WTC11 (cell line): ENCODE data around the gene INPP5F. TPM values are rescaled to one million over a fixed set of nuclear protein-coding genes. Genes with fewer than 3 reads are reported as not detected.
A peak's percentile ranks its signal among the peaks of the same experiment; 100 is the strongest.

Experiments used
- ATAC-seq: fragments of 200-7000 bp; cut with Tn5 transposase; 2 replicates; pipeline ENCODE4 v1.10.0; 2021; ENCODE audit warnings: mild to moderate bottlenecking, moderate library complexity
- CTCF ChIA-PET: fragments of 300-600 bp; sonication (Branson Sonifier 250); formaldehyde crosslinking; loops from one replicate; lab custom pipeline; 2021; ENCODE audit warnings: antibody characterized with exemption; lab: Charles Lee
- POLR2A ChIA-PET: fragments of 350-600 bp; sonication (Branson Sonifier 250); formaldehyde crosslinking; loops from one replicate; lab custom pipeline; 2021; ENCODE audit warnings: antibody characterized with exemption; lab: Charles Lee
- DNase-seq: peaks from one replicate; pipeline ENCODE4 v3.0.0; 2021; ENCODE audit warnings: low spot score
- H3K27ac Mint-ChIP-seq: 2 replicates; pipeline ENCODE4 v1.8.0; 2021; ENCODE audit warnings: mixed read lengths
- H3K27me3 Mint-ChIP-seq: 2 replicates; pipeline ENCODE4 v1.8.0; 2021; ENCODE audit warnings: low read depth, mild to moderate bottlenecking, moderate library complexity, mixed read lengths
- H3K36me3 Mint-ChIP-seq: 2 replicates; pipeline ENCODE4 v1.8.0; 2021; ENCODE audit warnings: mixed read lengths
- H3K4me1 Mint-ChIP-seq: 2 replicates; pipeline ENCODE4 v1.8.0; 2022; ENCODE audit warnings: mixed read lengths
- H3K4me3 Mint-ChIP-seq: 2 replicates; pipeline ENCODE4 v1.8.0; 2021; ENCODE audit warnings: mild to moderate bottlenecking, moderate library complexity, mixed read lengths
- H3K9me3 Mint-ChIP-seq: 2 replicates; pipeline ENCODE4 v1.8.0; 2021; ENCODE audit warnings: mixed read lengths
- ATF1 ChIP-seq: sonication (generic); formaldehyde crosslinking; IDR thresholded peaks from 2 replicates; pipeline ENCODE4 v1.8.1; 2023; ENCODE audit warnings: mild to moderate bottlenecking, moderate library complexity, missing genetic modification reagents
- CREB1 ChIP-seq: sonication (generic); formaldehyde crosslinking; IDR thresholded peaks from 2 replicates; pipeline ENCODE4 v1.8.0; 2023; ENCODE audit warnings: mild to moderate bottlenecking, missing genetic modification reagents
- CREM ChIP-seq: sonication (generic); formaldehyde crosslinking; IDR thresholded peaks from 2 replicates; pipeline ENCODE4 v1.8.1; 2022; ENCODE audit warnings: mild to moderate bottlenecking, missing genetic modification reagents, moderate library complexity
- EMX1 ChIP-seq: fragments of 250-450 bp; sonication (Bioruptor Pico); IDR thresholded peaks from 2 replicates; pipeline ENCODE4 v1.8.0; 2021; ENCODE audit warnings: mild to moderate bottlenecking
- ETV6 ChIP-seq: sonication (generic); formaldehyde crosslinking; IDR thresholded peaks from 2 replicates; pipeline ENCODE4 v1.8.1; 2022; ENCODE audit warnings: mild to moderate bottlenecking, missing genetic modification reagents
- HMGXB4 ChIP-seq: sonication (generic); formaldehyde crosslinking; IDR thresholded peaks from 2 replicates; pipeline ENCODE4 v1.8.1; 2023; ENCODE audit warnings: mild to moderate bottlenecking, moderate library complexity, missing genetic modification reagents
- NR1H2 ChIP-seq: sonication (generic); formaldehyde crosslinking; IDR thresholded peaks from 2 replicates; pipeline ENCODE4 v1.9.0; 2021; ENCODE audit warnings: mild to moderate bottlenecking, moderate library complexity, missing genetic modification reagents
- OVOL2 ChIP-seq: fragments of 250-450 bp; sonication (Bioruptor Pico); IDR thresholded peaks from 2 replicates; pipeline ENCODE4 v1.9.0; 2021; ENCODE audit warnings: mild to moderate bottlenecking, borderline replicate concordance
- RORB ChIP-seq: fragments of 250-450 bp; sonication (Bioruptor Pico); IDR thresholded peaks from 2 replicates; pipeline ENCODE4 v1.9.0; 2021; ENCODE audit warnings: mild to moderate bottlenecking
- ZBTB43 ChIP-seq: sonication (generic); formaldehyde crosslinking; IDR thresholded peaks from 2 replicates; pipeline ENCODE4 v1.8.1; 2023; ENCODE audit warnings: mild to moderate bottlenecking, missing genetic modification reagents
- ZNF121 ChIP-seq: sonication (generic); formaldehyde crosslinking; IDR thresholded peaks from 2 replicates; pipeline ENCODE4 v1.8.0; 2023; ENCODE audit warnings: missing genetic modification reagents
- total RNA-seq: library from RNA; stranded (reverse); gene quantifications from 3 replicates; pipeline ENCODE4 v1.2.3, GENCODE V29; 2021
- TF ChIP-seq, protein P1 (sequence below): sonication (generic); formaldehyde crosslinking; IDR thresholded peaks from 2 replicates; pipeline ENCODE4 v1.8.0; 2023; ENCODE audit warnings: missing genetic modification reagents, mild to moderate bottlenecking, borderline replicate concordance
- TF ChIP-seq, protein P2 (sequence below): sonication (generic); formaldehyde crosslinking; IDR thresholded peaks from 2 replicates; pipeline ENCODE4 v1.8.0; 2022; ENCODE audit warnings: mild to moderate bottlenecking, missing genetic modification reagents
- TF ChIP-seq, protein P3 (sequence below): fragments of 250-450 bp; sonication (Bioruptor Pico); IDR thresholded peaks from 2 replicates; pipeline ENCODE4 v1.9.0; 2021; ENCODE audit warnings: mild to moderate bottlenecking
- TF ChIP-seq, protein P4 (sequence below): fragments of 200-600 bp; IDR thresholded peaks from 2 replicates; pipeline ENCODE4 v1.8.0; 2022; ENCODE audit warnings: antibody characterized with exemption

The INPP5F gene
- total RNA-seq, 1 experiment from 2014 or later, result 83.3 TPM

DNA sequence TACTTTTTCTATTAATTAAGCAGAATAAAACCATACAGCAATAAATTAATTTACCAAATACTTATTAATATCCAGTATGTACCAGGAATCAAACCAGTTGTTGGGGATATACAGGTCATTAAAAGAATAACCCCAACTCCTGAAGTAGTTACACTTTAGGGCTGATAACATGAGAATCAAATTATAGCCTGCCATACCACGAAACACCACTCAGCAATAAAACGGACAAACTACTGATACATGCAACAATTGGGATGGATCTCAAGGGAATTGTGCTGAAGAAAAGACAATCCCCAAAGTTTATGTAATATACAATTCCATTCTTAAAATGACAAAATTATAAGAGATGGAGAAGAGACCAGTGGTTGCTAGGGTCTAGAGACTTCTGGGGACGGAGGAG lies 124.1 kb downstream of the INPP5F start (continued):
- TF ChIP-seq, protein P1, sequence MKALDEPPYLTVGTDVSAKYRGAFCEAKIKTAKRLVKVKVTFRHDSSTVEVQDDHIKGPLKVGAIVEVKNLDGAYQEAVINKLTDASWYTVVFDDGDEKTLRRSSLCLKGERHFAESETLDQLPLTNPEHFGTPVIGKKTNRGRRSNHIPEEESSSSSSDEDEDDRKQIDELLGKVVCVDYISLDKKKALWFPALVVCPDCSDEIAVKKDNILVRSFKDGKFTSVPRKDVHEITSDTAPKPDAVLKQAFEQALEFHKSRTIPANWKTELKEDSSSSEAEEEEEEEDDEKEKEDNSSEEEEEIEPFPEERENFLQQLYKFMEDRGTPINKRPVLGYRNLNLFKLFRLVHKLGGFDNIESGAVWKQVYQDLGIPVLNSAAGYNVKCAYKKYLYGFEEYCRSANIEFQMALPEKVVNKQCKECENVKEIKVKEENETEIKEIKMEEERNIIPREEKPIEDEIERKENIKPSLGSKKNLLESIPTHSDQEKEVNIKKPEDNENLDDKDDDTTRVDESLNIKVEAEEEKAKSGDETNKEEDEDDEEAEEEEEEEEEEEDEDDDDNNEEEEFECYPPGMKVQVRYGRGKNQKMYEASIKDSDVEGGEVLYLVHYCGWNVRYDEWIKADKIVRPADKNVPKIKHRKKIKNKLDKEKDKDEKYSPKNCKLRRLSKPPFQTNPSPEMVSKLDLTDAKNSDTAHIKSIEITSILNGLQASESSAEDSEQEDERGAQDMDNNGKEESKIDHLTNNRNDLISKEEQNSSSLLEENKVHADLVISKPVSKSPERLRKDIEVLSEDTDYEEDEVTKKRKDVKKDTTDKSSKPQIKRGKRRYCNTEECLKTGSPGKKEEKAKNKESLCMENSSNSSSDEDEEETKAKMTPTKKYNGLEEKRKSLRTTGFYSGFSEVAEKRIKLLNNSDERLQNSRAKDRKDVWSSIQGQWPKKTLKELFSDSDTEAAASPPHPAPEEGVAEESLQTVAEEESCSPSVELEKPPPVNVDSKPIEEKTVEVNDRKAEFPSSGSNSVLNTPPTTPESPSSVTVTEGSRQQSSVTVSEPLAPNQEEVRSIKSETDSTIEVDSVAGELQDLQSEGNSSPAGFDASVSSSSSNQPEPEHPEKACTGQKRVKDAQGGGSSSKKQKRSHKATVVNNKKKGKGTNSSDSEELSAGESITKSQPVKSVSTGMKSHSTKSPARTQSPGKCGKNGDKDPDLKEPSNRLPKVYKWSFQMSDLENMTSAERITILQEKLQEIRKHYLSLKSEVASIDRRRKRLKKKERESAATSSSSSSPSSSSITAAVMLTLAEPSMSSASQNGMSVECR, result no peak
- no peak for TF ChIP-seq CREB1 (CRISPR knock-in tag)
- TF ChIP-seq, protein P2, sequence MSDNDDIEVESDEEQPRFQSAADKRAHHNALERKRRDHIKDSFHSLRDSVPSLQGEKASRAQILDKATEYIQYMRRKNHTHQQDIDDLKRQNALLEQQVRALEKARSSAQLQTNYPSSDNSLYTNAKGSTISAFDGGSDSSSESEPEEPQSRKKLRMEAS (CRISPR knock-in tag), result no peak
- no peak for TF ChIP-seq OVOL2
- no peak for TF ChIP-seq ZBTB43 (CRISPR knock-in tag)
- no peak for TF ChIP-seq CREM (CRISPR knock-in tag)
- TF ChIP-seq, protein P3, sequence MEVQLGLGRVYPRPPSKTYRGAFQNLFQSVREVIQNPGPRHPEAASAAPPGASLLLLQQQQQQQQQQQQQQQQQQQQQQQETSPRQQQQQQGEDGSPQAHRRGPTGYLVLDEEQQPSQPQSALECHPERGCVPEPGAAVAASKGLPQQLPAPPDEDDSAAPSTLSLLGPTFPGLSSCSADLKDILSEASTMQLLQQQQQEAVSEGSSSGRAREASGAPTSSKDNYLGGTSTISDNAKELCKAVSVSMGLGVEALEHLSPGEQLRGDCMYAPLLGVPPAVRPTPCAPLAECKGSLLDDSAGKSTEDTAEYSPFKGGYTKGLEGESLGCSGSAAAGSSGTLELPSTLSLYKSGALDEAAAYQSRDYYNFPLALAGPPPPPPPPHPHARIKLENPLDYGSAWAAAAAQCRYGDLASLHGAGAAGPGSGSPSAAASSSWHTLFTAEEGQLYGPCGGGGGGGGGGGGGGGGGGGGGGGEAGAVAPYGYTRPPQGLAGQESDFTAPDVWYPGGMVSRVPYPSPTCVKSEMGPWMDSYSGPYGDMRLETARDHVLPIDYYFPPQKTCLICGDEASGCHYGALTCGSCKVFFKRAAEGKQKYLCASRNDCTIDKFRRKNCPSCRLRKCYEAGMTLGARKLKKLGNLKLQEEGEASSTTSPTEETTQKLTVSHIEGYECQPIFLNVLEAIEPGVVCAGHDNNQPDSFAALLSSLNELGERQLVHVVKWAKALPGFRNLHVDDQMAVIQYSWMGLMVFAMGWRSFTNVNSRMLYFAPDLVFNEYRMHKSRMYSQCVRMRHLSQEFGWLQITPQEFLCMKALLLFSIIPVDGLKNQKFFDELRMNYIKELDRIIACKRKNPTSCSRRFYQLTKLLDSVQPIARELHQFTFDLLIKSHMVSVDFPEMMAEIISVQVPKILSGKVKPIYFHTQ (CRISPR knock-in tag), result no peak

DNA sequence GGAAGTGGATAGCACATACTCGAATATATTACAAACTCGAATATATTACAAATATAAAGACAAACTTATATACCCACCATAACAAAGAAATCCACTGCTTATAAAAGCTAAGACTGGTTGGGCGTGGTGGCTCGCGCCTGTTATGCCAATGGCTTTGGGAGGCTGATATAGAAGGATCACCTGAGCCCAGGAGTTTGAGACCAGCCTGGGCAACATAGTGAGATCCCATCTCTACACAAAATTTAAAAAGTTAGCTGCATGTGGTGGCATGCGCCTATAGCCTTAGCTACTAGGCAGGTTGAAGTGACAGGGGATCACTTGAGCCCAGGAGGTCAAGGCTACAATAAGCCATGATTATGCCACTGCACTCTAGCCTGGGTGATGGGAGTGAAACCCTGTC lies 126.4 kb downstream of the INPP5F start:
- no peak for TF ChIP-seq EMX1 (CRISPR knock-in tag)
- peak; percentile 73; the same call in 1 of the 2 replicates for TF ChIP-seq ZNF121 (CRISPR knock-in tag)
- TF ChIP-seq ATF1 (CRISPR knock-in tag), result no peak
- TF ChIP-seq OVOL2, result no peak
- ChIA-PET CTCF (interaction anchor here (1.6 kb wide), 1 partner anchor 102 kb away, joined by 3 read pairs; no protein-coding TSS in a partner anchor), POLR2A (interaction anchor here (0.6 kb wide), 1 partner anchor 66 kb away, joined by 4 read pairs; no protein-coding TSS in a partner anchor)
- no peak overlapping the region for H3K27ac Mint-ChIP-seq
- no peaks in the 10 kb centered on the region for H3K9me3 Mint-ChIP-seq
- DNase-seq (no peak), ATAC-seq (no peak)
- H3K4me3 Mint-ChIP-seq, result no peak overlapping the region
- H3K4me1 Mint-ChIP-seq, result no peaks in the 10 kb centered on the region
- peaks cover 49% of the 10 kb centered on the region for H3K36me3 Mint-ChIP-seq
- H3K27me3 Mint-ChIP-seq, result no peaks in the 10 kb centered on the region

DNA sequence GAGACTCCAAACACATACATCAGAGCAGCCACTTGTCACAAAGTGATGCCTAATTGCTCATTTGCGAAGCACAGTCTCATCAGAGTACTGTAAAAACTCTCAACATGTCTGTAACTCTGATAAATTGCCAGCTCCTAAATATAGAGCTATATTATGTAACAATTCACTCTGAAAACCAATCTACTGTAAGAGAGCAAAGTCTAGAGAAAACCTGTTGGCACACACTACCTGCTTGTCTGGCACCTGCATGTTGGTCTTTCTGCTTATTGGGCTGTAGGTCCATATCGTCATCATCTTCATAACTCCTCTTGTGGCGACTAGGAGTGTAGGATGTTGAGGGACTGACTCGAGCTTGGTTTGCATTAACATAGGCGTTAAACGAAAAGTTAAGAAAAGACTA lies 127.0 kb downstream of the INPP5F start:
- Mint-ChIP-seq H3K36me3 (peaks cover 48% of the 10 kb centered on the region), H3K27ac (no peak overlapping the region), H3K9me3 (no peaks in the 10 kb centered on the region), H3K4me1 (no peaks in the 10 kb centered on the region), H3K27me3 (no peaks in the 10 kb centered on the region), H3K4me3 (no peak overlapping the region)
- ChIA-PET CTCF (interaction anchor here (0.5 to 1.6 kb wide), 2 partner anchors 102 to 149 kb away, joined by 3 to 4 read pairs; no protein-coding TSS in a partner anchor), POLR2A (interaction anchor here (0.6 kb wide), 1 partner anchor 66 kb away, joined by 4 read pairs; no protein-coding TSS in a partner anchor)
- ATAC-seq (no peak), DNase-seq (no peak)
- TF ChIP-seq EMX1 (CRISPR knock-in tag) (no peak), HMGXB4 (CRISPR knock-in tag) (no peak), NR1H2 (CRISPR knock-in tag) (no peak), RORB (no peak), ETV6 (CRISPR knock-in tag) (no peak)
- TF ChIP-seq, protein P3 (CRISPR knock-in tag), result no peak
- TF ChIP-seq, protein P4, sequence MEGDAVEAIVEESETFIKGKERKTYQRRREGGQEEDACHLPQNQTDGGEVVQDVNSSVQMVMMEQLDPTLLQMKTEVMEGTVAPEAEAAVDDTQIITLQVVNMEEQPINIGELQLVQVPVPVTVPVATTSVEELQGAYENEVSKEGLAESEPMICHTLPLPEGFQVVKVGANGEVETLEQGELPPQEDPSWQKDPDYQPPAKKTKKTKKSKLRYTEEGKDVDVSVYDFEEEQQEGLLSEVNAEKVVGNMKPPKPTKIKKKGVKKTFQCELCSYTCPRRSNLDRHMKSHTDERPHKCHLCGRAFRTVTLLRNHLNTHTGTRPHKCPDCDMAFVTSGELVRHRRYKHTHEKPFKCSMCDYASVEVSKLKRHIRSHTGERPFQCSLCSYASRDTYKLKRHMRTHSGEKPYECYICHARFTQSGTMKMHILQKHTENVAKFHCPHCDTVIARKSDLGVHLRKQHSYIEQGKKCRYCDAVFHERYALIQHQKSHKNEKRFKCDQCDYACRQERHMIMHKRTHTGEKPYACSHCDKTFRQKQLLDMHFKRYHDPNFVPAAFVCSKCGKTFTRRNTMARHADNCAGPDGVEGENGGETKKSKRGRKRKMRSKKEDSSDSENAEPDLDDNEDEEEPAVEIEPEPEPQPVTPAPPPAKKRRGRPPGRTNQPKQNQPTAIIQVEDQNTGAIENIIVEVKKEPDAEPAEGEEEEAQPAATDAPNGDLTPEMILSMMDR, result no peak
